ENCODE measurements around the gene ENKD1. TPM values are rescaled to one million over a fixed set of nuclear protein-coding genes. Genes with fewer than 3 reads are reported as not detected.

Gene ENKD1
- total RNA-seq, 1 experiment from 2014 or later: 8.9 TPM

DNA sequence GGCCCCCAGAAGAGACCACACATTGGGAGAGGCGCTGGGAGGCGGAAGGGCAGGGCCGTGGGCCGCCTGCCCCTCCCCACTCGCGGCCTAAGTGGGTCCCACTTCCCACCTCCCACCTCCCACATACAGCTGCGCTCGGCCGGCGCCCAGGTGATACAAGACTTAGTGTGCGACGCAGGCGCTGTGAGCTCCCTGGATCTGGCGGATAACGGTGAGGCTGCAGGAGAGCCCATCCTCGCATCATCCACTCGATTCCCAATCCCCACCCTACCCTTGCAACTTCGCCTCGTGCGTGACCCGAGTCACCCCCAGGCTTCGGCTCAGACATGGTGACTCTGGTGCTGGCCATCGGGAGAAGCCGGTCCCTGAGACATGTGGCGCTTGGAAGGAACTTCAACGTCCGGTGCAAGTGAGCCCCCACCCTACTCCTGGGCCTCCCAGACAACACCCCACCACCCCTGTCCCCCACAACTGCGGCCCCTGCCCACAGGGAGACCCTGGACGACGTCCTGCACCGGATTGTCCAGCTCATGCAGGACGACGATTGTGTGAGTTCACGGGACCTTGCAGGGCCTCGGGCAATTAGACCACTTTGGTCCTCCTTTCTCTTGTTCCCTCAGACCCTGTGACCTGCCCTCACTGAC is 17.7 kb downstream of the ENKD1 start:
- CTCF ChIA-PET: interaction anchor here (0.7 to 1.3 kb wide), 2 partner anchors 96 to 128 kb away, joined by 4 read pairs; no protein-coding TSS in a partner anchor
- Mint-ChIP-seq H3K27me3 (ENCODE audit: insufficient read depth, unreplicated experiment) (no peaks in the 10 kb centered on the region), H3K9me3 (ENCODE audit: unreplicated experiment) (no peaks in the 10 kb centered on the region), H3K36me3 (ENCODE audit: insufficient read depth, unreplicated experiment) (peaks cover 6% of the 10 kb centered on the region), H3K4me3 (ENCODE audit: unreplicated experiment) (no peak overlapping the region), H3K27ac (ENCODE audit: unreplicated experiment) (no peak overlapping the region), H3K4me1 (ENCODE audit: low read depth, unreplicated experiment) (no peaks in the 10 kb centered on the region)
- POLR2A ChIA-PET: interaction anchor here (0.5 kb wide), 1 partner anchor 12 kb away, joined by 4 read pairs; the partner anchor contains the start of gene PARD6A
- TF ChIP-seq, protein P1, sequence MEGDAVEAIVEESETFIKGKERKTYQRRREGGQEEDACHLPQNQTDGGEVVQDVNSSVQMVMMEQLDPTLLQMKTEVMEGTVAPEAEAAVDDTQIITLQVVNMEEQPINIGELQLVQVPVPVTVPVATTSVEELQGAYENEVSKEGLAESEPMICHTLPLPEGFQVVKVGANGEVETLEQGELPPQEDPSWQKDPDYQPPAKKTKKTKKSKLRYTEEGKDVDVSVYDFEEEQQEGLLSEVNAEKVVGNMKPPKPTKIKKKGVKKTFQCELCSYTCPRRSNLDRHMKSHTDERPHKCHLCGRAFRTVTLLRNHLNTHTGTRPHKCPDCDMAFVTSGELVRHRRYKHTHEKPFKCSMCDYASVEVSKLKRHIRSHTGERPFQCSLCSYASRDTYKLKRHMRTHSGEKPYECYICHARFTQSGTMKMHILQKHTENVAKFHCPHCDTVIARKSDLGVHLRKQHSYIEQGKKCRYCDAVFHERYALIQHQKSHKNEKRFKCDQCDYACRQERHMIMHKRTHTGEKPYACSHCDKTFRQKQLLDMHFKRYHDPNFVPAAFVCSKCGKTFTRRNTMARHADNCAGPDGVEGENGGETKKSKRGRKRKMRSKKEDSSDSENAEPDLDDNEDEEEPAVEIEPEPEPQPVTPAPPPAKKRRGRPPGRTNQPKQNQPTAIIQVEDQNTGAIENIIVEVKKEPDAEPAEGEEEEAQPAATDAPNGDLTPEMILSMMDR (IDR thresholded peaks at IDR 0.05; ENCODE audit: insufficient read depth in 1 of 2, low read depth in 1 of 2, low read length in 1 of 2, severe bottlenecking in 1 of 2, unreplicated experiment in 1 of 2): no peak
- H3K4me3 ChIP-seq (ENCODE audit: low read depth, low read length): no peak overlapping the region
- H3K36me3 ChIP-seq (ENCODE audit: control insufficient read depth, insufficient read depth, low read length): no peaks in the 10 kb centered on the region
- intact Hi-C loops (cut with micrococcal nuclease; ENCODE audit: unreplicated experiment): no loop called here
- H3K4me1 ChIP-seq: peaks cover 10% of the 10 kb centered on the region
- no peaks in the 10 kb centered on the region for H3K27me3 ChIP-seq (replicated peaks; ENCODE audit: control insufficient read depth, insufficient read depth, low read length)
- DNase-seq: no peak
- no TSS peak for BruUV-seq (replicated peaks)
- no peaks in the 10 kb centered on the region for H3K9me3 ChIP-seq

DNA sequence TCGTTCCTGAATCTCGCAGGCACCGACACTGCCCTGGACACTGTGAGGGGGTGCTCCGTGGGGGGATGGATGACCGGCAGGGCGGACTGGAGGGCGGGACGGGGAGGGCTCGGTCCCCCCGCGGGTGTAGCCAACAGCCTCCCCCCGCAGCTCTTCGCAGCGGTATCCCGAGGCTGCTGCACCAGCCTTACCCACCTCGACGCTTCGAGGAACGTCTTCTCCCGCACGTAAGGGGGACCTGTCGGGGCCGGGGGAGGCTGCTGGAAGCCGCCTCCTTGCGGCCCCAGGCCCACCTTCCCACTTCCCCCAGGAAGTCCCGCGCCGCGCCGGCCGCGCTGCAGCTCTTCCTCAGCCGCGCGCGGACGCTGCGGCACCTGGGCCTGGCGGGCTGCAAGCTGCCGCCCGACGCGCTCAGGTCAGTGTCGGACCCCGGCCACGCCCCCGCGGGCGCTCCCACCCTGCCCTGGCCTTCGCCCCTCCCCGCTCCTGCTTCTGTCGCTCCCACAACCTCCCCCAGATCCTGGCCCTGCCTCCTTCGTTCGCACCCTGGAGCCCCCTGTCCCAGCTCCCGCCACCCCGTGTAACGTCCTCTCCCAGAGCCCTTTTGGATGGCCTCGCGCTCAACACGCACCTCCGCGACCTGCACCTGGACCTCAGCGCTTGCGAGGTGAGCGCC is 18.3 kb downstream of the ENKD1 start:
- H3K27me3 ChIP-seq (replicated peaks; ENCODE audit: control insufficient read depth, insufficient read depth, low read length): no peaks in the 10 kb centered on the region
- no peaks in the 10 kb centered on the region for H3K36me3 Mint-ChIP-seq (ENCODE audit: insufficient read depth, unreplicated experiment)
- POLR2A ChIA-PET: no interaction called here

DNA sequence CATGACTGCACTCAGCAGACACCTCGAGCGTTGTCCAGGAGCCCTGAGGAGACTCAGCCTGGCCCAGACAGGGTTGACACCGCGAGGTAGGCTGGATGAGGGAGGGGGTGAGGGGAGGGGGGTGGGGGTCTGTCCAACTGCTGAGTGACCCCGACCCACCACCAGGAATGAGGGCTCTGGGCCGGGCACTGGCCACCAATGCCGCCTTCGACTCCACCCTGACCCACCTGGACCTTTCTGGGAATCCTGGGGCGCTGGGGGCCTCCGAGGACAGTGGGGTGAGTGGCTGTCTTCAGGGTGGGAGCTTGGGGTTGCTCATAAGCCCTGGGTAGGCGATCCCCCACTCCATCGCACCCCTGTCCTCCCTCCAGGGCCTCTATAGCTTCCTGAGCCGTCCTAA is 18.9 kb downstream of the ENKD1 start:
- TF ChIP-seq, protein P1 (IDR thresholded peaks at IDR 0.05; ENCODE audit: insufficient read depth in 1 of 2, low read depth in 1 of 2, low read length in 1 of 2, severe bottlenecking in 1 of 2, unreplicated experiment in 1 of 2): no peak
- Histone ChIP-seq H3K4me1 (peaks cover 4% of the 10 kb centered on the region; the same call in 1 of the 2 replicates), H3K27me3 (replicated peaks; ENCODE audit: control insufficient read depth, insufficient read depth, low read length) (no peaks in the 10 kb centered on the region), H3K4me3 (ENCODE audit: low read depth, low read length) (no peak overlapping the region), H3K36me3 (ENCODE audit: control insufficient read depth, insufficient read depth, low read length) (no peaks in the 10 kb centered on the region), H3K9me3 (no peaks in the 10 kb centered on the region)
- no TSS peak for BruUV-seq (replicated peaks)
- peaks cover 2% of the 10 kb centered on the region for H3K36me3 Mint-ChIP-seq (ENCODE audit: insufficient read depth, unreplicated experiment)
- H3K27ac Mint-ChIP-seq (ENCODE audit: unreplicated experiment): no peak overlapping the region
- ChIA-PET CTCF (interaction anchor here (0.6 to 1.0 kb wide), 3 partner anchors 101 to 127 kb away, joined by 4 to 8 read pairs (median 5); no protein-coding TSS in a partner anchor), POLR2A (no interaction called here)
- no peaks in the 10 kb centered on the region for H3K4me1 Mint-ChIP-seq (ENCODE audit: low read depth, unreplicated experiment)
- no peak overlapping the region for H3K4me3 Mint-ChIP-seq (ENCODE audit: unreplicated experiment)
- H3K27me3 Mint-ChIP-seq (ENCODE audit: insufficient read depth, unreplicated experiment): no peaks in the 10 kb centered on the region
- intact Hi-C loops (cut with micrococcal nuclease; ENCODE audit: unreplicated experiment): no loop called here
- DNase-seq: no peak
- no peaks in the 10 kb centered on the region for H3K9me3 Mint-ChIP-seq (ENCODE audit: unreplicated experiment)

More for the DNA sequence above, 18.3 kb downstream of the ENKD1 start:
- no peak overlapping the region for H3K4me3 ChIP-seq (ENCODE audit: low read depth, low read length)
- no peak for DNase-seq
- no peaks in the 10 kb centered on the region for H3K4me1 Mint-ChIP-seq (ENCODE audit: low read depth, unreplicated experiment)
- H3K4me1 ChIP-seq: peaks cover 6% of the 10 kb centered on the region
- intact Hi-C loops (cut with micrococcal nuclease; ENCODE audit: unreplicated experiment): no loop called here
- BruUV-seq (replicated peaks): no TSS peak
- CTCF ChIA-PET: interaction anchor here (0.6 to 1.3 kb wide), 3 partner anchors 95 to 127 kb away, joined by 4 to 5 read pairs (median 4); no protein-coding TSS in a partner anchor
- TF ChIP-seq, protein P1 (IDR thresholded peaks at IDR 0.05; ENCODE audit: insufficient read depth in 1 of 2, low read depth in 1 of 2, low read length in 1 of 2, severe bottlenecking in 1 of 2, unreplicated experiment in 1 of 2): no peak
- H3K27ac Mint-ChIP-seq (ENCODE audit: unreplicated experiment): no peak overlapping the region
- H3K4me3 Mint-ChIP-seq (ENCODE audit: unreplicated experiment): no peak overlapping the region
- H3K9me3 Mint-ChIP-seq (ENCODE audit: unreplicated experiment): no peaks in the 10 kb centered on the region
- no peaks in the 10 kb centered on the region for H3K27me3 Mint-ChIP-seq (ENCODE audit: insufficient read depth, unreplicated experiment)
- H3K9me3 ChIP-seq: no peaks in the 10 kb centered on the region
- no peaks in the 10 kb centered on the region for H3K36me3 ChIP-seq (ENCODE audit: control insufficient read depth, insufficient read depth, low read length)
